SK-N-MC (cell line): ENCODE data around the gene ZC3H7A.

Source experiments
- EZH2 ChIP-seq: fragments of 200-600 bp; sonication (generic); IDR thresholded peaks from one replicate; pipeline ENCODE4 v1.6.1; 2017; ENCODE audit warnings: antibody characterized with exemption
- POLR2AphosphoS5 ChIP-seq: IDR thresholded peaks from 2 replicates; pipeline ENCODE4 v1.6.1; 2012; ENCODE audit warnings: mild to moderate bottlenecking, low read depth, low read length, borderline replicate concordance

GRCh38 chr16:11841026-11841425 lies 44.0 kb upstream of the ZC3H7A start:
- TF ChIP-seq EZH2 (no peak), POLR2AphosphoS5 (no peak)
